CD14-positive monocyte (primary cell): ENCODE data around the gene GRK4. TPM values are rescaled to one million over a fixed set of nuclear protein-coding genes. Genes with fewer than 3 reads are reported as not detected.
"Not testable (repeated sequence)": the region's sequence is repeated elsewhere in the genome, so short reads cannot be mapped to it uniquely, and the experiment has no call there.

Experiments used
- DNase-seq, 3 donors: peaks; one replicate each; pipeline ENCODE4 v3.0.0-alpha.2; 2011 to 2022
- H2AFZ ChIP-seq: 2 replicates; pipeline ENCODE4 v1.6.0; 2012; ENCODE audit warnings: mild to moderate bottlenecking, low read depth, low read length, inconsistent platforms; ENCODE audit not compliant: insufficient read depth, poor library complexity, severe bottlenecking
- H3K27ac ChIP-seq, 2 donors: 1 replicate in 1 of 2; 2 replicates in 1 of 2; pipeline ENCODE4 v1.5.1; 2012 to 2013; ENCODE audit warnings: low read length in 2 of 2, control low read depth in 1 of 2, inconsistent platforms in 1 of 2, low read depth in 1 of 2, mild to moderate bottlenecking in 1 of 2
- H3K27me3 ChIP-seq, 2 donors: one replicate each; pipeline versions ENCODE4 v1.6.0 to v1.6.1; 2011 to 2013; ENCODE audit warnings: low read length in 2 of 2; ENCODE audit not compliant: control insufficient read depth in 2 of 2, insufficient read depth in 2 of 2
- H3K36me3 ChIP-seq, 2 donors: replicated peaks in 1 of 2; 1 replicate in 1 of 2; 2 replicates in 1 of 2; pipeline versions ENCODE4 v1.5.1 to v1.6.1; 2012 to 2013; ENCODE audit warnings: low read length in 2 of 2, control low read depth in 1 of 2, inconsistent platforms in 1 of 2, mild to moderate bottlenecking in 1 of 2; ENCODE audit not compliant: insufficient read depth in 2 of 2, control insufficient read depth in 1 of 2
- H3K4me1 ChIP-seq, 2 donors: 1 replicate in 1 of 2; 2 replicates in 1 of 2; pipeline versions ENCODE4 v1.5.1 to v1.6.1; 2012 to 2013; ENCODE audit warnings: low read length in 2 of 2, control low read depth in 1 of 2, inconsistent platforms in 1 of 2, mild to moderate bottlenecking in 1 of 2, moderate library complexity in 1 of 2; ENCODE audit not compliant: insufficient read depth in 2 of 2, control insufficient read depth in 1 of 2
- H3K4me2 ChIP-seq: replicated peaks from 2 replicates; pipeline ENCODE3; 2012; ENCODE audit warnings: low read length, moderate library complexity, mild to moderate bottlenecking; ENCODE audit not compliant: poor library complexity, severe bottlenecking; ENCODE audit errors: extremely low read depth
- H3K4me3 ChIP-seq, 3 experiments: fragments of 200-600 bp in 1 of 3; sonication (generic) in 1 of 3; replicated peaks in 1 of 3; 1 replicate in 2 of 3; 2 replicates in 1 of 3; pipeline ENCODE4 v1.5.1; 2011 to 2013; ENCODE audit warnings: low read length in 3 of 3, mild to moderate bottlenecking in 3 of 3, control low read depth in 2 of 3, low read depth in 2 of 3, inconsistent platforms in 1 of 3, moderate library complexity in 1 of 3
- H3K79me2 ChIP-seq: 2 replicates; pipeline ENCODE4 v1.6.0; 2012; ENCODE audit warnings: mild to moderate bottlenecking, control low read depth, inconsistent platforms, low read length, moderate library complexity; ENCODE audit not compliant: insufficient read depth
- H3K9ac ChIP-seq: 2 replicates; pipeline ENCODE4 v1.6.0; 2017; ENCODE audit warnings: low read length, mild to moderate bottlenecking; ENCODE audit not compliant: insufficient read depth, poor library complexity, severe bottlenecking
- H3K9me3 ChIP-seq, 2 donors: replicated peaks in 1 of 2; 1 replicate in 1 of 2; 2 replicates in 1 of 2; pipeline versions ENCODE4 v1.5.1 to v1.6.1; 2012 to 2013; ENCODE audit warnings: low read length in 2 of 2, control low read depth in 1 of 2; ENCODE audit not compliant: control insufficient read depth in 1 of 2, insufficient read depth in 1 of 2
- H4K20me1 ChIP-seq: 2 replicates; pipeline ENCODE4 v1.6.0; 2012; ENCODE audit warnings: mild to moderate bottlenecking, low read length, control low read depth, moderate library complexity; ENCODE audit not compliant: insufficient read depth
- H3K27ac Mint-ChIP-seq, 7 donors: one replicate each; pipeline ENCODE4 v1.8.0; 2020; ENCODE audit warnings: mild to moderate bottlenecking in 7 of 7, mixed read lengths in 7 of 7, moderate library complexity in 6 of 7, inconsistent platforms in 2 of 7
- H3K27me3 Mint-ChIP-seq, 3 donors: one replicate each; pipeline ENCODE4 v1.8.0; 2021 to 2022; ENCODE audit warnings: low read depth in 3 of 3, mild to moderate bottlenecking in 3 of 3, mixed read lengths in 3 of 3, moderate library complexity in 3 of 3, inconsistent platforms in 1 of 3
- H3K36me3 Mint-ChIP-seq, 2 donors: one replicate each; pipeline ENCODE4 v1.8.0; 2020; ENCODE audit warnings: mixed read lengths in 2 of 2, inconsistent platforms in 1 of 2, mild to moderate bottlenecking in 1 of 2
- H3K4me1 Mint-ChIP-seq: one replicate; pipeline ENCODE4 v1.8.0; 2020; ENCODE audit warnings: mild to moderate bottlenecking, mixed read lengths
- H3K4me3 Mint-ChIP-seq, 2 donors: one replicate each; pipeline ENCODE4 v1.8.0; 2020; ENCODE audit warnings: mild to moderate bottlenecking in 2 of 2, mixed read lengths in 2 of 2, moderate library complexity in 1 of 2
- H3K9me3 Mint-ChIP-seq, 7 donors: one replicate each; pipeline ENCODE4 v1.8.0; 2020 to 2022; ENCODE audit warnings: mixed read lengths in 7 of 7, mild to moderate bottlenecking in 6 of 7, moderate library complexity in 6 of 7, inconsistent platforms in 2 of 7
- WGBS: methylation state at CpG from one replicate; pipeline ENCODE4 v1.1.5; 2013; ENCODE audit warnings: missing lambda C conversion rate; ENCODE audit not compliant: insufficient coverage; 5-methylcytosine and 5-hydroxymethylcytosine counted together
- intact Hi-C, 2 donors: fragments of 100-400 bp; cut with micrococcal nuclease; formaldehyde crosslinking; loops; one replicate each; pipeline versions ENCODE4 v1.15.0 to v1.15.1; 2023
- polyA plus RNA-seq, 3 donors: library from polyadenylated mRNA; depleted of rRNA in 1 of 3; unstranded in 2 of 3; stranded (reverse) in 1 of 3; fragments of 300-500 nt in 2 of 3; fragments of >200 nt in 1 of 3; fragmentation: Illumina TruSeq in 2 of 3; gene quantifications; 1 replicate in 2 of 3; 2 replicates in 1 of 3; pipeline ENCODE4 v1.2.3, GENCODE V29; 2012 to 2021
- TF ChIP-seq, protein P1 (sequence below): fragments of 200-600 bp; IDR thresholded peaks from one replicate; pipeline ENCODE4 v1.8.0; 2022; ENCODE audit warnings: antibody characterized with exemption, mild to moderate bottlenecking

Gene GRK4
- polyA plus RNA-seq, 3 donors, result 1.1 to 1.2 (median 1.2) TPM

DNA sequence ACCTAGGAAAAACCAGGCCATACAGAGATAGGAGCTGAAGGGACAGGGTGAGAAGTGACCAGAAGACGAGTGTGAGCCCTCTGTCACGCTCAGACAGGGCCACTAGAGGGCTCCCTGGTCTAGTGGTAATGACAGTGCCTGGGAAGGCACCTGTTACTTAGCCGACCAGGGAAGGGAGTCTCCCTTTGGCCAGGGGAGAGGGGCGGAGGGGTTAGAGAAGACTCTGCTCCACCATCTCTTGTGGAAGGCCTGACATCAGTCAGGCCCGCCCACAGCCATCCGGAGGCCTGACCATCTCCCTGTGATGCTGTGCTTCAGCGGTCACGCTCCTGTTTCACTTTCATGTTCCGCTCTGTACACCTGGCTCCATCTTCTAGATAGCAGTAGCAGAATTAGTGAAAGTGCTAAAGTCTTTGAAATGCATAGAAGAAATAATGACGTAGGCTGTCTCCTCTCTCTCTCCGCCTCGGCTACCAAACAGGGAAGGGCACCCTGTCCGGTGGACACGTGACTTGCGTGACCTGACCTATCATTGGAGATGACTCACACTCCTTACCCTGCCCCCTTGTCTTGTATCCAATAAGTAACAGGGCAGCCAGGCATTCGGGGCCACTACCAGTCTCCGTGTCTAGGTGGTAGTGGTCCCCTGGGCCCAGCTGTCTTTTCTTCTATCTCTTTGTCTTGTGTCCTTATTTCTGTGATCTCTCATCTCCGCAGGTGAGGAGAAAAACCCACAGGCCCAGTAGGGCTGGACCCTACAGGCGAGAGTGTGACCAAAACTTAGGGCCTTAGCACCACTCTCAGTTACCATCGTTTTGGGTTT is 84.3 kb downstream of the GRK4 start:
- peak overlapping the region in 1 of 2 donors; percentile 71 for H3K27ac ChIP-seq
- peaks cover 22 to 44% of the 10 kb centered on the region in 2 donors for H3K4me1 ChIP-seq
- Mint-ChIP-seq H3K4me1 (peaks cover 35% of the 10 kb centered on the region), H3K4me3 (peak overlapping the region; percentile 60 to 78), H3K27ac (peak overlapping the region; percentile 70 to 95 (median 86)), H3K36me3 (peaks cover 0 to 2% of the 10 kb centered on the region in 2 donors), H3K27me3 (peaks cover 0 to 5% (median 2%) of the 10 kb centered on the region in 3 donors), H3K9me3 (peaks cover 0 to 4% (median 3%) of the 10 kb centered on the region in 7 donors)
- H4K20me1 ChIP-seq, result no peaks in the 10 kb centered on the region
- TF ChIP-seq, protein P1, sequence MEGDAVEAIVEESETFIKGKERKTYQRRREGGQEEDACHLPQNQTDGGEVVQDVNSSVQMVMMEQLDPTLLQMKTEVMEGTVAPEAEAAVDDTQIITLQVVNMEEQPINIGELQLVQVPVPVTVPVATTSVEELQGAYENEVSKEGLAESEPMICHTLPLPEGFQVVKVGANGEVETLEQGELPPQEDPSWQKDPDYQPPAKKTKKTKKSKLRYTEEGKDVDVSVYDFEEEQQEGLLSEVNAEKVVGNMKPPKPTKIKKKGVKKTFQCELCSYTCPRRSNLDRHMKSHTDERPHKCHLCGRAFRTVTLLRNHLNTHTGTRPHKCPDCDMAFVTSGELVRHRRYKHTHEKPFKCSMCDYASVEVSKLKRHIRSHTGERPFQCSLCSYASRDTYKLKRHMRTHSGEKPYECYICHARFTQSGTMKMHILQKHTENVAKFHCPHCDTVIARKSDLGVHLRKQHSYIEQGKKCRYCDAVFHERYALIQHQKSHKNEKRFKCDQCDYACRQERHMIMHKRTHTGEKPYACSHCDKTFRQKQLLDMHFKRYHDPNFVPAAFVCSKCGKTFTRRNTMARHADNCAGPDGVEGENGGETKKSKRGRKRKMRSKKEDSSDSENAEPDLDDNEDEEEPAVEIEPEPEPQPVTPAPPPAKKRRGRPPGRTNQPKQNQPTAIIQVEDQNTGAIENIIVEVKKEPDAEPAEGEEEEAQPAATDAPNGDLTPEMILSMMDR, result peak; percentile 84
- peak overlapping the region; percentile 66 for H2AFZ ChIP-seq
- H3K4me2 ChIP-seq, result peak overlapping the region; percentile 26
- H3K36me3 ChIP-seq, result no peaks in the 10 kb centered on the region
- no peaks in the 10 kb centered on the region for H3K27me3 ChIP-seq
- peak; percentile 68 to 81 (median 78) for DNase-seq
- 66% methylated on average over 13 of the region's 20 CpGs for WGBS
- H3K9ac ChIP-seq, result peak overlapping the region; percentile 46
- intact Hi-C loops, result loop anchor here in 1 of 2 donors (2.0 to 5.0 kb wide), 2 partner anchors 13 to 85 kb away; partner anchors contain the start of genes GRK4 and NOP14
- peaks cover 6% of the 10 kb centered on the region for H3K79me2 ChIP-seq
- H3K4me3 ChIP-seq, result peak overlapping the region; percentile 6 to 61 (median 27)
- H3K9me3 ChIP-seq, result peaks cover 0 to 5% of the 10 kb centered on the region in 2 donors

DNA sequence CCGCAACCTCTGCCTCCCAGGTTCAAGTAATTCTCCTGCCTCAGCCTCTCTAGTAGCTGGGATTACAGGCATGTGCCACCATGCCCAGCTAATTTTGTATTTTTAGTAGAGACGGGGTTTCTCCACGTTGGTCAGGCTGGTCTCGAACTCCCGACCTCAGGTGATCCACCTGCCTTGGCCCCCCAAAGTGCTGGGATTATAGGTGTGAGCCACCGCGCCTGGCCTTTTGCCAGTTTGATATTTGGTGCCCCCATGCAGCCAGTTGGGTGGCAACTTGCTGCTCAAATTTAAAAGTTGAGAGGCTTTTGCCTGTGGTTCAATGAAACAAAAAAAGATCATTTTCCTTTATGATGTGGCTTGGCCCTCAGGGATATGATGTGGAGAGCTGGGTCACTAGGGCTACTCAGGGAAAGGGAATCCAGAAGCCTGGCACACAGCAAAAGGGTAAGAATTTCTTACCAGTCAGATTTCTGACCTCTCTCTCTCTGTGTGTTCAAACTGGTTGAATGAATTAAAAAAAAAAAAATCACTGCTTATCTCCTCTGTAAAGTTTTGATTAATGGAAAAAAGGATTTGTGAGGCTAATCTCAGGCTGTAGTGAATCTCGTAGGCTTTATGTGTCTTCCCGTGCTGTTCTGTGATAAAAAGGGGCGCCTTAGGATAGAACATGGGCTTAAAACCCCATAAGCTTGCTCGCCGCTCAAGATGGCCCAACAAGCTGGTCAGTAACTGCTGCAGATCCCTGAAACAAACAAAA is 87.9 kb downstream of the GRK4 start:
- DNase-seq, H3K4me3 ChIP-seq, H3K27ac ChIP-seq, H2AFZ ChIP-seq, H3K27me3 ChIP-seq, H3K27ac Mint-ChIP-seq, H3K27me3 Mint-ChIP-seq, H3K36me3 ChIP-seq, H3K4me2 ChIP-seq, H3K79me2 ChIP-seq, intact Hi-C loops, H4K20me1 ChIP-seq, H3K9ac ChIP-seq: not testable (repeated sequence)
- Mint-ChIP-seq H3K36me3 (peaks cover 11 to 15% of the 10 kb centered on the region in 2 donors), H3K4me3 (peak overlapping the region in 1 of 2 donors; percentile 2), H3K9me3 (peaks cover 11 to 32% (median 26%) of the 10 kb centered on the region in 7 donors), H3K4me1 (peaks cover 13% of the 10 kb centered on the region)
- H3K9me3 ChIP-seq, result peaks cover 8 to 17% of the 10 kb centered on the region in 2 donors
- H3K4me1 ChIP-seq, result peaks cover 6 to 13% of the 10 kb centered on the region in 2 donors
- WGBS, result 80% methylated on average over 3 of the region's 12 CpGs
